HUES64 (cell line): ENCODE results near the gene MACROD2.
"Not testable (repeated sequence)": the region's sequence is repeated elsewhere in the genome, so short reads cannot be mapped to it uniquely, and the experiment has no call there.

Source experiments
- H3K27ac ChIP-seq: 2 replicates; pipeline ENCODE4 v1.7.0; 2013; ENCODE audit warnings: low read depth, low read length, inconsistent platforms
- H3K27me3 ChIP-seq: 2 replicates; pipeline ENCODE4 v1.6.1; 2013; ENCODE audit warnings: mild to moderate bottlenecking, low read length; ENCODE audit not compliant: insufficient read depth
- H3K36me3 ChIP-seq: 2 replicates; pipeline ENCODE4 v1.6.1; 2013; ENCODE audit warnings: mild to moderate bottlenecking, low read length; ENCODE audit not compliant: insufficient read depth
- H3K4me1 ChIP-seq: 2 replicates; pipeline ENCODE4 v1.6.1; 2013; ENCODE audit warnings: mild to moderate bottlenecking, low read length, moderate library complexity; ENCODE audit not compliant: insufficient read depth
- H3K4me3 ChIP-seq: 2 replicates; pipeline ENCODE4 v1.5.1; 2013; ENCODE audit warnings: mild to moderate bottlenecking, low read length, moderate library complexity
- H3K9ac ChIP-seq: 2 replicates; pipeline ENCODE4 v1.6.1; 2013; ENCODE audit warnings: mild to moderate bottlenecking, low read depth, low read length
- H3K9me3 ChIP-seq: 2 replicates; pipeline ENCODE4 v1.6.1; 2013; ENCODE audit warnings: low read depth, low read length; ENCODE audit not compliant: insufficient read depth
- WGBS: fragments of 150-250, 120-280 bp; methylation state at CpG from one replicate; pipeline ENCODE4 v1.1.7; 2013; ENCODE audit warnings: missing lambda C conversion rate; 5-methylcytosine and 5-hydroxymethylcytosine counted together

MACROD2 gene

GRCh38 chr20:15792855-15793254, 1797.5 kb downstream of the MACROD2 start:
- Histone ChIP-seq H3K27me3 (no peaks in the 10 kb centered on the region), H3K27ac (no peak overlapping the region), H3K9me3 (no peaks in the 10 kb centered on the region), H3K36me3 (no peaks in the 10 kb centered on the region), H3K4me3 (no peak overlapping the region), H3K4me1 (peaks cover 30% of the 10 kb centered on the region), H3K9ac (no peak overlapping the region)
- 97% methylated on average over 7 of the region's 7 CpGs for WGBS

DNA sequence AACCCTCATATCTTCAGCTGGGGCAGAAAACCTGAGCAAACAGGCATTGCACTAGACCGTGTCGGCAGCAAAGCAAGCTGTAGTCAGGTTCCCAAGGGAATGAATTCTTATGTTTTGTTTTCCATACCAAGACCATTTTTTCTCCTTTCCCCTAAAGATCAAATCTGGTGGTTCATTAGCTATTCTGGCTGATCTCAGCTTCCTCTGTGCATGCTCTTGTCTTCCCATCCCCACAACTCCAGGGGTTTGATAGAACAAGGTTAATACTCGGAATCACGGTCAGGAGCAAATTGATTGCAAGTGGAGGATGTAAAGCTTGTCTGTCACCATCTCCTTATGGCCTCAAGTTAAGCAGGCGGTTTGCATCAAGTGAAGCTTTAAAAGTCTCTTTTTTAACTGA, 1799.1 kb downstream of the MACROD2 start:
- Histone ChIP-seq H3K36me3 (no peaks in the 10 kb centered on the region), H3K9me3 (no peaks in the 10 kb centered on the region), H3K27ac (no peak overlapping the region), H3K9ac (no peak overlapping the region), H3K4me1 (peaks cover 14% of the 10 kb centered on the region), H3K27me3 (no peaks in the 10 kb centered on the region), H3K4me3 (no peak overlapping the region)
- WGBS = 92% methylated on average over 5 of the region's 5 CpGs

- Histone ChIP-seq H3K9me3 (no peaks in the 10 kb centered on the region; the same call in 1 of the 2 replicates), H3K4me1 (peaks cover 8% of the 10 kb centered on the region; the same call in 1 of the 2 replicates), H3K4me3 (no peak overlapping the region), H3K9ac (no peak overlapping the region), H3K27ac (no peak overlapping the region), H3K36me3 (no peaks in the 10 kb centered on the region), H3K27me3 (no peaks in the 10 kb centered on the region)
- WGBS = 95% methylated on average over 10 of the region's 10 CpGs
Measured at GRCh38 chr20:15795305-15796019, 1800.1 kb downstream of the MACROD2 start.

- Histone ChIP-seq H3K9me3 (no peaks in the 10 kb centered on the region; the same call in 1 of the 2 replicates), H3K4me3 (no peak overlapping the region), H3K9ac (no peak overlapping the region), H3K27ac (no peak overlapping the region), H3K36me3 (no peaks in the 10 kb centered on the region), H3K27me3 (no peaks in the 10 kb centered on the region), H3K4me1 (no peaks in the 10 kb centered on the region; the same call in 1 of the 2 replicates)
- 100% methylated on average over 2 of the region's 2 CpGs for WGBS
Measured at GRCh38 chr20:15799871-15800270, 1804.6 kb downstream of the MACROD2 start.

GRCh38 chr20:15802020-15802419, 1806.7 kb downstream of the MACROD2 start:
- no peaks in the 10 kb centered on the region for H3K27me3 ChIP-seq
- H3K9me3 ChIP-seq = peaks cover under 1% of the 10 kb centered on the region; the same call in 1 of the 2 replicates
- no peak overlapping the region for H3K4me3 ChIP-seq
- no peaks in the 10 kb centered on the region; the same call in 1 of the 2 replicates for H3K4me1 ChIP-seq
- 100% methylated on average over 1 of the region's 1 CpG for WGBS
- H3K36me3 ChIP-seq = no peaks in the 10 kb centered on the region
- no peak overlapping the region for H3K27ac ChIP-seq
- no peak overlapping the region for H3K9ac ChIP-seq

DNA sequence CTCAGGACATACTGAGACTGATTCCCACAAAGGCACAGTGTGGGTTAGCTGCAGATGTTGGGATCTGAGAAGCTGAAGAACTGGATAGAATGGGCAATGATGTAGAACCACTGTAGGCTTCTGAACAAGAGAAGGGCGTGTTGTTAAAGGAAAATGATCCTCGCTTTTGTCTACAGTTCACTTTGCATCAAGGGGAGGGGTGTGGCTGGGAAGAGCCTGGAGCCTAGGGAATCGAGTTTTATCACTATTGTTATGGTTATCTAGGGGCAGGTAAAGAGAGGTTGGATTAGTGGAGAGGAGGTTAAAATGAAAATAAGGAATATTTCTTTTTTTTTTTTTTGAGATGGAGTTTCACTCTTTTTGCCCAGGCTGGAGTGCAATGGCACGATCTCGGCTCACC, 1809.8 kb downstream of the MACROD2 start:
- Histone ChIP-seq H3K36me3 (no peaks in the 10 kb centered on the region), H3K9me3 (peaks cover 23% of the 10 kb centered on the region), H3K9ac (no peak overlapping the region), H3K27ac (no peak overlapping the region), H3K4me1 (no peaks in the 10 kb centered on the region; the same call in 1 of the 2 replicates), H3K4me3 (no peak overlapping the region), H3K27me3 (no peaks in the 10 kb centered on the region)
- 84% methylated on average over 5 of the region's 5 CpGs for WGBS

DNA sequence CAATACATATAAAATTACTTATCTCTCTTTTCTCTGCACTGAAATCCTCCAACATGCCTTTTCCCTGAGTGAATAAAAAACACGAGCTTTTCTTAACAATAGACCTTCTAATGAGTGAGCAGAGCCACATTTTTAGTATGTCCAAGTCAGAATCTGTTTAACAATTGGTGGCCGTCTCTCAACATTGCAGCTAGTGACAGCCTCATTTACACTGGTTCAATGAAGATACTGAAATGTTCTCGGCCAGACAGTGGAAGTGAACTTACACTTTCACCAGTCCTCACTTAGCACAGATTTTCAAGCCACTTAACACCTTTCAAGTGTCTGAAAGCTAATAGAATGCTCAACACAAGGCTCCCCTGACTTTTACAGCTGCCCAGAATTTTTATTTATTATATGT, 1810.8 kb downstream of the MACROD2 start:
- no peaks in the 10 kb centered on the region; the same call in 1 of the 2 replicates for H3K4me1 ChIP-seq
- no peak overlapping the region for H3K9ac ChIP-seq
- H3K27ac ChIP-seq = no peak overlapping the region
- no peaks in the 10 kb centered on the region for H3K36me3 ChIP-seq
- 88% methylated on average over 3 of the region's 3 CpGs for WGBS
- no peak overlapping the region for H3K4me3 ChIP-seq
- H3K27me3 ChIP-seq = no peaks in the 10 kb centered on the region
- H3K9me3 ChIP-seq = peaks cover 23% of the 10 kb centered on the region

DNA sequence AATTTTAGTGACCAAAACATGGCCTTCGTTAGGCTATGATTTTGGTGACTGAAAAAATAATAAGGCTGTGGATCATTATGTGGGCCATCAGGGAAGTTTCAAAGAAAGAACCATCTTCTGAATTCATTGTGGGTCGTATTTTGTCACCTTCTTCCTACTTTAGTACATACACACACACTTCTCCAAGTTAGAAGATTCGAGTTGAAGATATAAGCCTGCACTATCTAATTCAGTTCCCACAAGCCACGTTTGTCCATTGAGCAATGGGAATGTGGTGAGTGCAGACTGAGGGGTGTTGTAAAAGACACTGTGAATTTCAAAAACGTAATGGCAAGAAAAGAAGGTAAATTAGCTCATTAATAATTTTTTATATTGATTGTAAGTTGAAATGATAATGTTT, 1812.0 kb downstream of the MACROD2 start:
- Histone ChIP-seq H3K9me3 (peaks cover 23% of the 10 kb centered on the region), H3K36me3 (no peaks in the 10 kb centered on the region), H3K9ac (no peak overlapping the region), H3K27me3 (no peaks in the 10 kb centered on the region), H3K27ac (no peak overlapping the region), H3K4me1 (no peaks in the 10 kb centered on the region; the same call in 1 of the 2 replicates), H3K4me3 (no peak overlapping the region)
- 97% methylated on average over 5 of the region's 5 CpGs for WGBS

DNA sequence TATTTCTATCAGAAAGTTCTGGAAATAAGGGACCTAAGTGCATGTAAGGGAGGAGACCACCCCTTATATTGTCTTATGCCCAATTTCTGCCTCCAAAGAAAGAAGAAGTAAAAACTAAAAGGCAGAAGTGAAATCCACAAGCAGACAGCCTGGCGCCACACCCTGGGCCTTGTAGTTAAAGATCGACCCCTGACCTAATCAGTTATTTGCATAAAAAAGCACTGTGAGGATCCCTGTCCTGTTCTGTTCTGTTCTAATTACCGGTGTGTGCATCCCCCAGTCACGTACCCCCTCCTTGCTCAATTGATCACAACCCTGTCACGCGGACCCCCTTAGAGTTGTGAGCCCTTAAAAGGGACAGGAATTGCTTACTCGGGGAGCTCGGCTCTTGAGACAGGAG, 1812.5 kb downstream of the MACROD2 start:
- not testable (repeated sequence) for H3K4me3 ChIP-seq, H3K36me3 ChIP-seq, H3K9ac ChIP-seq, H3K4me1 ChIP-seq, H3K27me3 ChIP-seq, H3K27ac ChIP-seq
- 96% methylated on average over 8 of the region's 8 CpGs for WGBS
- peaks cover 23% of the 10 kb centered on the region for H3K9me3 ChIP-seq

DNA sequence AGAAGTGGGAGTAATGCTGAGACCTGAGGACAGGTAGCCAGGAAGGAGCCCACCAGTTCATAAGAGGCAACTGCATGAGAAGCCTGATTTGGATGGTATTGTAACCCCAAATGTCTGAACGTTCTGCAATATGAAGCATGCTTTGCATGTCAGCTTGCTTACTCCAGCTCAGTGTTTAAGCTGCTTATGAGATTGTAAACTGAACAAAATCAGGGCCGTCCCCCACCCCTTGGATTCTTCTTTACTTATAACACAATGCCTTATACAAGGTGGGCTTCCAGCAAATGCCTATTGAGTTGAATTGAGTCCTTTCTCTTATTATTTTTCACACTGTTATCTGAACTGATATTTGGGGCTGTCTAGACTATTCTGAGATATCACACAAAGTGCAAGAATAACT, 1816.6 kb downstream of the MACROD2 start:
- H3K4me3 ChIP-seq = no peak overlapping the region
- H3K4me1 ChIP-seq = no peaks in the 10 kb centered on the region
- no peaks in the 10 kb centered on the region for H3K27me3 ChIP-seq
- no peak overlapping the region for H3K9ac ChIP-seq
- no peaks in the 10 kb centered on the region for H3K36me3 ChIP-seq
- WGBS = 93% methylated on average over 2 of the region's 2 CpGs
- H3K9me3 ChIP-seq = peaks cover 23% of the 10 kb centered on the region
- H3K27ac ChIP-seq = no peak overlapping the region

- Histone ChIP-seq H3K27me3 (no peaks in the 10 kb centered on the region), H3K4me3 (no peak overlapping the region), H3K9ac (no peak overlapping the region), H3K27ac (no peak overlapping the region), H3K9me3 (peaks cover 15% of the 10 kb centered on the region), H3K4me1 (no peaks in the 10 kb centered on the region), H3K36me3 (no peaks in the 10 kb centered on the region)
- WGBS = 91% methylated on average over 1 of the region's 1 CpG
Measured at GRCh38 chr20:15812696-15813095, 1817.4 kb downstream of the MACROD2 start.
